PFSK-1 (cell line): ENCODE results near the gene NSG2.

Experiments used
- FOXP2 ChIP-seq: optimal IDR thresholded peaks from 2 replicates; pipeline ENCODE3; 2011; ENCODE audit warnings: borderline replicate concordance, control low read depth, inconsistent platforms; ENCODE audit not compliant: insufficient read depth; ENCODE audit errors: extremely low read length, extremely low read depth
- POLR2AphosphoS5 ChIP-seq: IDR thresholded peaks from 2 replicates; pipeline ENCODE4 v1.6.1; 2012; ENCODE audit warnings: low read depth, mild to moderate bottlenecking, control low read depth, low read length, moderate library complexity
- SIN3A ChIP-seq: IDR thresholded peaks from 2 replicates; pipeline ENCODE4 v1.6.1; 2012; ENCODE audit warnings: mild to moderate bottlenecking, low read length, moderate library complexity, borderline replicate concordance; ENCODE audit not compliant: insufficient read depth
- TAF1 ChIP-seq: IDR thresholded peaks from 2 replicates; pipeline ENCODE4 v1.6.1; 2012; ENCODE audit warnings: low read length, control low read depth, borderline replicate concordance; ENCODE audit not compliant: insufficient read depth
- TF ChIP-seq, protein P1 (sequence below), 2 experiments: IDR thresholded peaks; 2 replicates each; pipeline versions ENCODE4 v1.6.1 to v1.8.0; 2011 to 2012; ENCODE audit warnings: low read depth in 2 of 2, low read length in 2 of 2, control low read depth in 1 of 2, inconsistent platforms in 1 of 2, mild to moderate bottlenecking in 1 of 2, moderate library complexity in 1 of 2; ENCODE audit not compliant: insufficient read depth in 1 of 2

DNA sequence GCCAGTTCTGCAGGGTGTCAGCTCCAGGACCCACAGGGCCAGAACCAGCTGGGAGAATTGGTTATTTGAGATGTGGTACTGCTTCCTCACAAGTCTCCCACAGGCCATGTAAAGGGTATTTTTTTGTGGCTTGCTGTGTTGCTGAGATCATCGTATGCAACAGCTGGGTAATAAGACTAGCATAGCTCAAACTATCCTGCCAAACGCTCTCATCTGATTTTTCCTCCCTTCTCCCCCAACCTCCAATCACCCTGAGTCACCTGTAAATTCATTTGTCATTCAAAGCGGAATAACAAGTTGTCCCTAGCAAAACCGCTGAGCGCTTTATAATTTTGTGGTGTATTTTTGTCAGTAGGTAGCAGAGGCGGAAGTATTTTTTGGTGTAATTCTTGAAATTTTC, 63.2 kb downstream of the NSG2 start:
- TF ChIP-seq POLR2AphosphoS5: no peak
- no peak for TF ChIP-seq FOXP2
- no peak for TF ChIP-seq TAF1
- TF ChIP-seq, protein P1, sequence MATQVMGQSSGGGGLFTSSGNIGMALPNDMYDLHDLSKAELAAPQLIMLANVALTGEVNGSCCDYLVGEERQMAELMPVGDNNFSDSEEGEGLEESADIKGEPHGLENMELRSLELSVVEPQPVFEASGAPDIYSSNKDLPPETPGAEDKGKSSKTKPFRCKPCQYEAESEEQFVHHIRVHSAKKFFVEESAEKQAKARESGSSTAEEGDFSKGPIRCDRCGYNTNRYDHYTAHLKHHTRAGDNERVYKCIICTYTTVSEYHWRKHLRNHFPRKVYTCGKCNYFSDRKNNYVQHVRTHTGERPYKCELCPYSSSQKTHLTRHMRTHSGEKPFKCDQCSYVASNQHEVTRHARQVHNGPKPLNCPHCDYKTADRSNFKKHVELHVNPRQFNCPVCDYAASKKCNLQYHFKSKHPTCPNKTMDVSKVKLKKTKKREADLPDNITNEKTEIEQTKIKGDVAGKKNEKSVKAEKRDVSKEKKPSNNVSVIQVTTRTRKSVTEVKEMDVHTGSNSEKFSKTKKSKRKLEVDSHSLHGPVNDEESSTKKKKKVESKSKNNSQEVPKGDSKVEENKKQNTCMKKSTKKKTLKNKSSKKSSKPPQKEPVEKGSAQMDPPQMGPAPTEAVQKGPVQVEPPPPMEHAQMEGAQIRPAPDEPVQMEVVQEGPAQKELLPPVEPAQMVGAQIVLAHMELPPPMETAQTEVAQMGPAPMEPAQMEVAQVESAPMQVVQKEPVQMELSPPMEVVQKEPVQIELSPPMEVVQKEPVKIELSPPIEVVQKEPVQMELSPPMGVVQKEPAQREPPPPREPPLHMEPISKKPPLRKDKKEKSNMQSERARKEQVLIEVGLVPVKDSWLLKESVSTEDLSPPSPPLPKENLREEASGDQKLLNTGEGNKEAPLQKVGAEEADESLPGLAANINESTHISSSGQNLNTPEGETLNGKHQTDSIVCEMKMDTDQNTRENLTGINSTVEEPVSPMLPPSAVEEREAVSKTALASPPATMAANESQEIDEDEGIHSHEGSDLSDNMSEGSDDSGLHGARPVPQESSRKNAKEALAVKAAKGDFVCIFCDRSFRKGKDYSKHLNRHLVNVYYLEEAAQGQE (IDR thresholded peaks at IDR 0.05; ENCODE audit: insufficient read depth in 1 of 2, low read depth in 2 of 2, low read length in 2 of 2): no peak
- no peak for TF ChIP-seq SIN3A
